HCT116 (cell line): ENCODE measurements around the gene TCF7L2. TPM values are rescaled to one million over a fixed set of nuclear protein-coding genes. Genes with fewer than 3 reads are reported as not detected.

Experiments used
- ATAC-seq: fragments of 200-7000 bp; cut with Tn5 transposase; 2 replicates; pipeline ENCODE4 v1.9.1; 2020; ENCODE audit warnings: mild to moderate bottlenecking, moderate library complexity
- BruUV-seq: library from RNA; stranded (reverse); fragments of 400-500 nt; replicated peaks from 2 replicates; lab custom pipeline; 2021; lab: Mats Ljungman, UMichigan
- CTCF ChIA-PET: fragments of 300-600 bp; sonication (Branson Sonifier 250); formaldehyde crosslinking; loops from one replicate; lab custom pipeline; 2021; ENCODE audit warnings: antibody characterized with exemption; lab: Charles Lee
- POLR2A ChIA-PET: fragments of 300-600, 350-600 bp; sonication (Branson Sonifier 250); formaldehyde crosslinking; loops from one replicate; lab custom pipeline; 2021; ENCODE audit warnings: antibody characterized with exemption; lab: Charles Lee
- RAD21 ChIA-PET, 2 experiments: fragments of 300-600 bp; sonication (Branson Sonifier 250); formaldehyde crosslinking; loops; one replicate each; lab custom pipeline; 2023; ENCODE audit warnings: low total read pairs in 2 of 2; ENCODE audit not compliant: uncharacterized antibody in 2 of 2, unreplicated experiment in 2 of 2, low non-redundant PET in 1 of 2; lab: Charles Lee
- DNase-seq: peaks from one replicate; pipeline ENCODE4 v3.0.0-alpha.2; 2010; ENCODE audit warnings: low read depth, low spot score
- H2AFZ ChIP-seq: fragments of 200-600 bp; shearing (Covaris generic), sonication (generic); 2 replicates; pipeline ENCODE4 v1.6.1; 2017; ENCODE audit warnings: low read depth, mixed run types, mixed read lengths, antibody characterized with exemption, low read length; ENCODE audit not compliant: poor library complexity, severe bottlenecking
- H3K27ac ChIP-seq: 2 replicates; pipeline ENCODE4 v1.5.1; 2012; ENCODE audit warnings: low read depth, low read length
- H3K27me3 ChIP-seq: fragments of 200-600 bp; sonication (generic); 2 replicates; pipeline ENCODE4 v1.6.1; 2016; ENCODE audit warnings: mixed run types, low read length, mixed read lengths; ENCODE audit not compliant: insufficient read depth
- H3K36me3 ChIP-seq, 2 experiments: fragments of 200-500 bp in 1 of 2; fragments of 200-600 bp in 1 of 2; sonication (Bioruptor generic) in 1 of 2; sonication (generic) in 1 of 2; 2 replicates each; pipeline versions ENCODE4 v1.5.1 to v1.6.1; 2014 to 2016; ENCODE audit warnings: low read length in 2 of 2, inconsistent platforms in 1 of 2, mixed read lengths in 1 of 2, mixed run types in 1 of 2; ENCODE audit not compliant: insufficient read depth in 2 of 2, control insufficient read depth in 1 of 2
- H3K4me1 ChIP-seq, 2 experiments: fragments of 200-600 bp in 1 of 2; sonication (generic) in 1 of 2; 2 replicates each; pipeline versions ENCODE4 v1.5.1 to v1.6.1; 2012 to 2017; ENCODE audit warnings: low read length in 2 of 2, inconsistent platforms in 1 of 2, mild to moderate bottlenecking in 1 of 2, mixed read lengths in 1 of 2, mixed run types in 1 of 2, moderate library complexity in 1 of 2; ENCODE audit not compliant: insufficient read depth in 2 of 2, control insufficient read depth in 1 of 2
- H3K4me2 ChIP-seq: fragments of 200-600 bp; sonication (generic); 2 replicates; pipeline ENCODE4 v1.6.1; 2017; ENCODE audit warnings: mixed run types, low read length, mixed read lengths
- H3K4me3 ChIP-seq, 2 experiments: fragments of 200-600 bp in 1 of 2; sonication (generic) in 1 of 2; replicated peaks in 1 of 2; 2 replicates each; pipeline ENCODE4 v1.5.1; 2011 to 2016; ENCODE audit warnings: low read length in 2 of 2, control low read depth in 1 of 2, low read depth in 1 of 2, mild to moderate bottlenecking in 1 of 2, mixed read lengths in 1 of 2, mixed run types in 1 of 2
- H3K79me2 ChIP-seq: fragments of 200-600 bp; sonication (generic); 2 replicates; pipeline ENCODE4 v1.6.1; 2017; ENCODE audit warnings: mild to moderate bottlenecking, mixed run types, low read length, moderate library complexity, mixed read lengths; ENCODE audit not compliant: insufficient read depth
- H3K9ac ChIP-seq: fragments of 200-600 bp; sonication (generic); 2 replicates; pipeline ENCODE4 v1.6.1; 2016; ENCODE audit warnings: low read length, mixed read lengths
- H3K9me2 ChIP-seq: fragments of 200-600 bp; sonication (generic), shearing (Covaris generic); 2 replicates; pipeline ENCODE4 v1.6.1; 2017; ENCODE audit warnings: mixed run types, mild to moderate bottlenecking, moderate library complexity; ENCODE audit not compliant: insufficient read depth
- H3K9me3 ChIP-seq, 2 experiments: fragments of 200-500 bp in 1 of 2; fragments of 200-600 bp in 1 of 2; sonication (Bioruptor generic) in 1 of 2; sonication (generic) in 1 of 2; 2 replicates each; pipeline ENCODE4 v1.6.1; 2014 to 2017; ENCODE audit warnings: low read length in 2 of 2, mixed read lengths in 2 of 2, inconsistent platforms in 1 of 2, low read depth in 1 of 2, mild to moderate bottlenecking in 1 of 2, mixed run types in 1 of 2, moderate library complexity in 1 of 2; ENCODE audit not compliant: control insufficient read depth in 1 of 2, insufficient read depth in 1 of 2
- H4K20me1 ChIP-seq: fragments of 200-600 bp; sonication (generic), shearing (Covaris generic); 2 replicates; pipeline ENCODE4 v1.6.1; 2017; ENCODE audit warnings: mixed run types, mild to moderate bottlenecking, moderate library complexity; ENCODE audit not compliant: insufficient read depth
- CBX3 ChIP-seq: IDR thresholded peaks from 2 replicates; pipeline ENCODE4 v1.6.1; 2012; ENCODE audit warnings: low read depth
- EZH2phosphoT487 ChIP-seq: fragments of 200-600 bp; IDR thresholded peaks from 2 replicates; pipeline ENCODE4 v1.6.1; 2018; ENCODE audit warnings: antibody characterized with exemption, borderline replicate concordance
- REST ChIP-seq: IDR thresholded peaks from 2 replicates; pipeline ENCODE4 v1.6.1; 2012; ENCODE audit warnings: low read depth
- SIN3A ChIP-seq: IDR thresholded peaks from 2 replicates; pipeline ENCODE4 v1.6.1; 2012; ENCODE audit warnings: low read depth
- ZNF274 ChIP-seq: fragments of 200-500 bp; sonication (Bioruptor generic); IDR thresholded peaks from 2 replicates; pipeline ENCODE4 v1.6.1; 2014; ENCODE audit warnings: mild to moderate bottlenecking, low read depth, low read length, inconsistent platforms
- intact Hi-C: fragments of 100-400 bp; cut with micrococcal nuclease; formaldehyde crosslinking; loops from 2 replicates; pipeline ENCODE4 v1.10.0; 2022
- total RNA-seq: library from RNA; stranded (reverse); gene quantifications from one replicate; pipeline ENCODE4 v1.2.1, GENCODE V29; 2021; ENCODE audit not compliant: unreplicated experiment

TCF7L2 gene
- total RNA-seq, 1 experiment from 2014 or later, result 164 TPM

GRCh38 chr10:112980937-112981336 lies 30.9 kb downstream of the TCF7L2 start (continued):
- no peak for TF ChIP-seq REST

GRCh38 chr10:112981553-112981952 lies 31.5 kb downstream of the TCF7L2 start:
- POLR2A ChIA-PET, result no interaction called here
- TF ChIP-seq ZNF274, result no peak
- no peak for TF ChIP-seq CBX3
- TF ChIP-seq SIN3A, result 0 out of 2 replicates have a peak, but pooled peaks have one; percentile 28
- TF ChIP-seq EZH2phosphoT487, result no peak
- H3K36me3 ChIP-seq, result peaks cover 56 to 65% of the 10 kb centered on the region in 2 experiments
- H3K27me3 ChIP-seq, result no peaks in the 10 kb centered on the region
- H3K4me2 ChIP-seq, result no peak overlapping the region
- no TSS peak for BruUV-seq
- H4K20me1 ChIP-seq, result peaks cover 60% of the 10 kb centered on the region
- H3K4me1 ChIP-seq, result peaks cover 29 to 31% of the 10 kb centered on the region in 2 experiments
- H3K27ac ChIP-seq, result no peak overlapping the region
- DNase-seq (no peak), ATAC-seq (no peak)
- CTCF ChIA-PET, result no interaction called here
- H3K79me2 ChIP-seq, result peaks cover 99% of the 10 kb centered on the region
- no peak overlapping the region for H2AFZ ChIP-seq
- no peak overlapping the region for H3K9ac ChIP-seq
- H3K9me2 ChIP-seq, result no peaks in the 10 kb centered on the region
- H3K9me3 ChIP-seq, result no peaks in the 10 kb centered on the region
- intact Hi-C loops, result no loop called here
- no peak overlapping the region for H3K4me3 ChIP-seq
- RAD21 ChIA-PET, result no interaction called here
